GM10248 (cell line): Measurements from ENCODE around the gene GOLGA2.

Source experiments
- CTCF ChIA-PET: fragments of 300-600 bp; sonication (Branson Sonifier 250); formaldehyde crosslinking; extraction: SDS; loops from one replicate; lab custom pipeline; 2021; ENCODE audit warnings: antibody characterized with exemption; lab: Yijun Ruan, JAX
- POLR2A ChIA-PET: fragments of 350-650 bp; sonication (Branson Sonifier 250); formaldehyde crosslinking; extraction: SDS; loops from one replicate; lab custom pipeline; 2020; ENCODE audit warnings: antibody characterized with exemption; lab: Yijun Ruan, JAX
- DNase-seq: peaks from one replicate; pipeline ENCODE4 v3.0.0; 2012; ENCODE audit errors: extremely low spot score
- CTCF ChIP-seq: IDR thresholded peaks from 2 replicates; pipeline ENCODE4 v1.5.1; 2012; ENCODE audit warnings: mild to moderate bottlenecking, low read depth; ENCODE audit errors: extremely low read depth, missing control alignments, control extremely low read depth

Gene GOLGA2

DNA sequence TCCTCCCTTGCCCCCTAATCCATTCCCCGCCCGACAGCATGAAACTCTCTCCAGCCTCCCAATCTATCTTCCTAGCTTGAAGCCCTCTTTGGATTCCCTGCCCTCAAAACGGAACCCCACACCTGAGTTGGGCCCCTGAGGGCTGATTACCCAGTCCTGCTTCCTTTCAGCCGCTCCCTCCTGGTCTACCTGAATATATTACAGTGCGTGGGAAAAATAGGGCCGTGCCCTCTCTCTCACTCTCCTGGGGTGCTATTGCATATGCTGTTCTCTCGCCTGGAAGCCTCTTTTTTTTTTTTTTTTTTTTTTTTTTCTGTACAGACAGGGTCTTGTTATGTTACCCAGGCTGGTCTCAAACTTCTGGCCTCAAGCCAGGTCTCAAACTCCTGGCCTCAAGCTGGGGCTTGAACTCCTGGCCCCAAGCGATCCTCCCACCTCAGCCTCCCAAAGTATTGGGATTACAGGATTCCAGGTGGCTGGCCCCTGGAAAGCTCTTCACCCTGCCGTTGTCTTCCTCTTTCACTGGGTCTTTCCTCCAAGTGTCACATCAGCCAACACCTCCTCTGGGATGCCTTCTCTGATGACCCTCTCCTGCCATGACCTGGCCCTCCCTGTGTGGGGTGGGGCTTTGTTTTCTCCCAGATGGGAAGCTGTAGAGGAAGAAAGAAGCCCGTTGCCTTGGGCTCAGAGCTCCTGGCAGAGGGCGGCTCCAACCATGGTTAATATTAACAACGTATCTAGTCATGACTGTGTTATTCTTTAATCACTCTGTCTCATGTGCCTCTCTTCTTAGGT, 64.4 kb downstream of the GOLGA2 start:
- no peak for TF ChIP-seq CTCF
- ChIA-PET POLR2A (no interaction called here), CTCF (interaction anchor here (1.0 to 1.5 kb wide), 3 partner anchors 14 to 94 kb away, joined by 4 read pairs; partner anchors contain the start of gene CIZ1)
- DNase-seq: no peak

DNA sequence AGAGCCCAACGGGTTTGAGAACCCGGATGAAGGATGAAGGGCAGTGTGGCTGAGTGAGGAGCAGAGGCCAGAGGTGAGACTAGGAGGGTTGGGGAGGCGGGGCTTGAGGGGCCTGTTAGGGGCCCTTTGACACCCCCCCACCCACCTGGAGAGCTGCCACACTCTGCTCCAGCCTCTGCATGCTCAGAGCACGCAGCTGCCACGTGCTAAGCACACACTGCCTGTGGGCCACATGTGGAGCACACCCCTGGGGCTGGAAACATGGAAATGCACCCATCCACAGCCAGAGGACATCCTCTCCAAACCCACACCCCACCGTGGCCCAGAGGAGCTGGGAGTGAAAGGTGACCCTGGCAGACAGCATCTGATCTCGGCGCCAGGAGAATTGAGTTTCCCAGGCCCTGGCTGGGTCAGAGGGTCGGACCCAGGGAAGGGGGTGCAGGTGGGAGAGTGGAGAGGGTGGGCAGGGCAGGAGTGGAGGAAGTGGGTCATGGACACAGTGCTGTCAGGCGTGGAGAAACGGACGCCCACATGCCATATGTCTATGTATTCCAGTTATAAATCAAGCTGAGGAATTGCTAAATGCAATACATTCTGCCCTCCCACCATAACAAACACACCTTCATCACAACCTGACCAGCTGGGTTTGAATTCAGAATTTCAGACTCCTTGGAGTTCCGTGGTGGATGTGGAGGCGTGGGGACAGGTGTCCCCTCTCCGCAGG, 66.7 kb downstream of the GOLGA2 start:
- no peak for DNase-seq
- no peak for TF ChIP-seq CTCF
- CTCF ChIA-PET: interaction anchor here (1.6 to 3.5 kb wide), 2 partner anchors 18 to 153 kb away, joined by 4 to 20 read pairs; partner anchors contain the start of gene CIZ1
- POLR2A ChIA-PET: interaction anchor here (0.6 kb wide), 1 partner anchor 211 kb away, joined by 3 read pairs; no protein-coding TSS in a partner anchor

- ChIA-PET POLR2A (no interaction called here), CTCF (interaction anchor here (3.5 kb wide), 1 partner anchor 17 kb away, joined by 20 read pairs; the partner anchor contains the start of gene CIZ1)
- no peak for DNase-seq
- no peak for TF ChIP-seq CTCF
These were observed 67.4 kb downstream of the GOLGA2 start for GRCh38 chr9:128208386-128208785.

DNA sequence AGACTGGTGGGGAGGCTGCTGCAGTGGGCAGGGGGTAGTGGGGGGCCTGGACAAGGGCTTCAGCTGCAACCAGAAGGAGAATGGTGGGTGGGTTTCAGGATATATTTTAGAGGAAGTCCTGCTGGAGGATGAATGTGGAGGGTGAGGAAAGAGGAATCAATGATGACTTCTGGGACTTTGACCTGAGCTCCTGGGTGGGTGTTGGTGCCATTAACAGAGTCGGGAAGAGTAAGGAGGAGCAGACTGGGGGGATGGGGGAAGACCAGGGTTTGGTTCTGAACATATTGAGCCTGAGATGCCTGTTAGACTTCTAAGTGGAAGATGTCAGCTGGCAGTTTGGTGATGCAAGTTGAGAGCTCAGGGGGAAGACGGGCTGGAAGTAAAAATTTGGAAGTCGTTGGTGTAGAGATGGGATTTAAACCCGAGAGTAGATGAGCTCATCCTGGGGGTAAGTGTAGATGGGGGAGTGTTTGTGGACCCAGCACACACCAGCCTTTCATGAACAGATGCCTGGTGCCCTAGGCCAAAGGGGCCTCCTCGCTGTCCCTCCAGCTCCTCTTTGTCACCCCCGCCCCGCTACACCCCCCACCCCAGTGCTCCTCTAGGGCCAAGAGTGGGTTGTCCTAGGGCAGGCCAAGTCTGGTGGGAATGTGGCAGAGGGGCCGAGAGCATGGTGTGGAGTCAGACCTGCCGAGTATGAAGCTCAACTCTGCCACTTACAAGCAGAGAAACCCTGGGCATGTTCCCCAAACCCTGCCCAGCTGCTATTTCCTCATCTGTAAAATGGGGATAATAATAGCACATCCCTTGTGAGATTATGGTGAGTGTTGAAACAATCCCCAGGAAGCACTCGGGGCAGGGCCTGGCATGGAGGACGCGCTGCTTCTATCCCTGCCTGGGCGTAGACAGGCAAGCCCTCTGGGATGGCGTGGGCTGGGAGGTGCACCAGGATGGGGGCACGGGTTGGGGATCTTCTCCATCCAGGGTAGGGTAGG, 68.6 kb downstream of the GOLGA2 start:
- ChIA-PET CTCF (interaction anchor here (1.3 to 3.5 kb wide), 7 partner anchors 9 to 20 kb away, joined by 3 to 20 read pairs (median 5); partner anchors contain the start of gene CIZ1), POLR2A (interaction anchor here (1.2 kb wide), 1 partner anchor 12 kb away, joined by 4 read pairs; no protein-coding TSS in a partner anchor)
- TF ChIP-seq CTCF: no peak
- no peak for DNase-seq

DNA sequence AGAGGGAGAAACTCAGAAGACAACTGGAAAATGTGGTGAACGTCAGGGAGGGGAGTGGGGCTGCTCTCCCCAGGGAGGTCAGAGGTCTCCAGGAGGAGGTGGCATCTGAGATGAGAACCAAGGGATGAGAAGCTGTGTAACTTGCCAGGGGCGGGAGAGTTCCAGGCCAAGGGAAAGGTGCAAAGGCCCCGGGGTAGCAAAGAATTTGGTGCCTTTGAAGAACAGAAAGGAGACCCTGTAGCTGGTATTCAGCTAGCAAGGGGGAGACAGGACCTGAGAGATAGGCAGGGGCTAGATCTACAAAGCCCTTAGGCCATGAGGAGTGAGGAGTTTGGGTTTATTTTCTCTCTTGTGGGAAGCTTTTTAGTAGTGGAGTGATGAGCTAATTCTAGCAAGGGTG, 69.3 kb downstream of the GOLGA2 start:
- DNase-seq: no peak
- ChIA-PET CTCF (interaction anchor here (1.3 to 3.5 kb wide), 7 partner anchors 8 to 20 kb away, joined by 3 to 20 read pairs (median 5); partner anchors contain the start of gene CIZ1), POLR2A (interaction anchor here (1.2 kb wide), 1 partner anchor 12 kb away, joined by 4 read pairs; no protein-coding TSS in a partner anchor)
- TF ChIP-seq CTCF: no peak
